Progenitor cell of endocrine pancreas (in vitro differentiated cells): ENCODE measurements around the gene SH2D1B. TPM values are rescaled to one million over a fixed set of nuclear protein-coding genes. Genes with fewer than 3 reads are reported as not detected.

Experiments used
- DNase-seq: peaks from one replicate; pipeline ENCODE4 v3.0.0; 2021; ENCODE audit warnings: low spot score; ENCODE audit not compliant: unreplicated experiment
- H3K27ac Mint-ChIP-seq: 2 replicates; pipeline ENCODE4 v1.8.0; 2021; ENCODE audit warnings: mild to moderate bottlenecking, moderate library complexity, mixed read lengths
- H3K27me3 Mint-ChIP-seq: 2 replicates; pipeline ENCODE4 v1.8.0; 2021; ENCODE audit warnings: mixed read lengths
- H3K36me3 Mint-ChIP-seq: 2 replicates; pipeline ENCODE4 v1.8.0; 2022; ENCODE audit warnings: mixed read lengths; ENCODE audit not compliant: insufficient read depth
- H3K4me1 Mint-ChIP-seq: 2 replicates; pipeline ENCODE4 v1.8.0; 2021; ENCODE audit warnings: low read depth, mixed read lengths
- H3K4me3 Mint-ChIP-seq: 2 replicates; pipeline ENCODE4 v1.8.0; 2021; ENCODE audit warnings: low read depth, mild to moderate bottlenecking, moderate library complexity, mixed read lengths
- H3K9me3 Mint-ChIP-seq: 2 replicates; pipeline ENCODE4 v1.8.0; 2021; ENCODE audit warnings: low read depth, mixed read lengths
- CTCF ChIP-seq: fragments of 200-600 bp; sonication (generic); IDR thresholded peaks from one replicate; pipeline ENCODE4 v1.5.0; 2021; ENCODE audit warnings: antibody characterized with exemption, mild to moderate bottlenecking; ENCODE audit not compliant: unreplicated experiment
- total RNA-seq: library from RNA; stranded (reverse); gene quantifications from 2 replicates; pipeline ENCODE4 v1.2.1, GENCODE V29; 2021

SH2D1B gene
- total RNA-seq, 1 donor from 2014 or later: not detected

GRCh38 chr1:162417650-162418049 lies 5.7 kb upstream of the SH2D1B start:
- peaks cover 10% of the 10 kb centered on the region for H3K9me3 Mint-ChIP-seq
- H3K36me3 Mint-ChIP-seq: no peaks in the 10 kb centered on the region
- H3K27ac Mint-ChIP-seq: no peak overlapping the region
- no peak for TF ChIP-seq CTCF
- no peaks in the 10 kb centered on the region for H3K4me1 Mint-ChIP-seq
- no peak overlapping the region for H3K4me3 Mint-ChIP-seq
- DNase-seq: no peak
- peaks cover 2% of the 10 kb centered on the region for H3K27me3 Mint-ChIP-seq

- no peak for DNase-seq
- H3K27me3 Mint-ChIP-seq: peaks cover 2% of the 10 kb centered on the region
- H3K4me3 Mint-ChIP-seq: no peak overlapping the region
- H3K4me1 Mint-ChIP-seq: no peaks in the 10 kb centered on the region
- peaks cover 10% of the 10 kb centered on the region for H3K9me3 Mint-ChIP-seq
- TF ChIP-seq CTCF: no peak
- no peak overlapping the region for H3K27ac Mint-ChIP-seq
- no peaks in the 10 kb centered on the region for H3K36me3 Mint-ChIP-seq
Measured at GRCh38 chr1:162416909-162417308, 5.0 kb upstream of the SH2D1B start.

- peaks cover 10% of the 10 kb centered on the region for H3K9me3 Mint-ChIP-seq
- H3K4me1 Mint-ChIP-seq: no peaks in the 10 kb centered on the region
- no peak overlapping the region for H3K27ac Mint-ChIP-seq
- DNase-seq: no peak
- H3K4me3 Mint-ChIP-seq: no peak overlapping the region
- no peak for TF ChIP-seq CTCF
- peaks cover 6% of the 10 kb centered on the region for H3K27me3 Mint-ChIP-seq
- no peaks in the 10 kb centered on the region for H3K36me3 Mint-ChIP-seq
Measured at GRCh38 chr1:162416215-162416614, 4.3 kb upstream of the SH2D1B start.

GRCh38 chr1:162407539-162407938 lies 4.4 kb downstream of the SH2D1B start:
- no peak for DNase-seq
- Mint-ChIP-seq H3K36me3 (no peaks in the 10 kb centered on the region), H3K27me3 (peaks cover 4% of the 10 kb centered on the region), H3K4me3 (no peak overlapping the region), H3K9me3 (no peaks in the 10 kb centered on the region), H3K27ac (no peak overlapping the region), H3K4me1 (no peaks in the 10 kb centered on the region)
- TF ChIP-seq CTCF: no peak

GRCh38 chr1:162406811-162407210 lies 5.1 kb downstream of the SH2D1B start:
- DNase-seq: no peak
- Mint-ChIP-seq H3K4me1 (no peaks in the 10 kb centered on the region), H3K36me3 (no peaks in the 10 kb centered on the region), H3K9me3 (no peaks in the 10 kb centered on the region), H3K27ac (no peak overlapping the region), H3K4me3 (no peak overlapping the region), H3K27me3 (peaks cover 4% of the 10 kb centered on the region)
- no peak for TF ChIP-seq CTCF
